Activated T-helper 9 cell treated with anti-CD3 and anti-CD28 coated beads, Interleukin-2, amount 50 U/mL, for 16 hours (primary cell): ENCODE data around the gene WFDC10B.
"Not testable (repeated sequence)": the region's sequence is repeated elsewhere in the genome, so short reads cannot be mapped to it uniquely, and the experiment has no call there.

Source experiments
- DNase-seq: peaks from one replicate; pipeline ENCODE4 v3.0.0-alpha.2; 2020; ENCODE audit warnings: low read depth

WFDC10B gene

GRCh38 chr20:45647441-45648050, 57.3 kb downstream of the WFDC10B start:
- no peak for DNase-seq

DNA sequence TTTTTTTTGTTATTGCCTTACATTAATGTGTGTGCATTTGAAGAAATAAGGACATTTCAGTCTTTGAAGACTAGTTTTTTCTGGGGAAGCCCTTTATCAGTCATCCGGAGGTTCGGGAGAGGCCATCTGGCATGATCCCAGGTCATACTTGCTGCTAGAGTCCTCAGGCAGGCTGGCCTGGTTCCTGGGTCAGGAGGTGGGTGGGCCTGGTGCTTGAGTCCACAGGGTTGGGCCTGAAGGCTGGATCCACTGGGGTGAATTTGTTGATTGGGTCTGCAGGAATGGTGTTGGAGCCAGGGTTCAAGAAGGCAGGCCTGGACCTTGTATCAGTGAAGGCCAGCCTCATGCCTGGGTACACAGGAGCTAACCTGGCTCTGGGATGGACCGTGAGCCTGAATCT, 57.9 kb downstream of the WFDC10B start:
- DNase-seq, result no peak

DNA sequence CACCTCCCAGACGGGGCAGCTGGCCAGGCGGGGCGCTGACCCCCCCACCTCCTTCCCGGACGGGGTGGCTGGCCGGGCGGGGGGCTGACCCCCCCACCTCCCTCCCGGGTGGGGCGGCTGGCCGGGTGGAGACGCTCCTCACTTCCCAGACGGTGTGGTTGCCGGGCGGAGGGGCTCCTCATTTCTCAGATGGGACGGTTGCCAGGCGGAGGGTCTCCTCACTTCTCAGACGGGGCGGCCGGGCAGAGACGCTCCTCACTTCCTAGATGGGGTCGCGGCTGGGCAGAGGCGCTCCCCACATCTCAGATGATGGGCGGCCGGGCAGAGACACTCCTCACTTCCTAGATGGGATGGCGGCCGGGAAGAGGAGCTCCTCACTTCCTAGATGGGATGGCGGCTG, 59.0 kb downstream of the WFDC10B start:
- DNase-seq, result not testable (repeated sequence)

DNA sequence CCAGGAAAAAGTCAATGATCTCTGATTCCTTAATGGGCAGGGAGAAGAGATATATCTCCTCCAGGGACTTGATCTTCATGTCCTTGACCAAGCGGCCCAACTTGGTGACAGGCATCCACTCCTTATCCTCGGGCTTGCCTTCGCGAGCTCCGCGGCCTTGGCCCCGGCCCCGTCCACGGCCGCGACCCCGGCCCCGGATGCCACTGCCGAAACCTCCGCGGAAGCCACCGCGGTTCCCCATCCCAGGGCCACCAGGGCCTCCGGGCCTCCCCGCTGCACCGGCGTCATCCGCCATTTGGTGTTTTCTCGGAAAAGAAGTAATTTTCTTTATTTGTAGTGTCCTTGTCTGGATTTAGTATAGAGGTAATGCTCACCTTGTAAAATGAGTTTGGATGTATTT, 63.7 kb downstream of the WFDC10B start:
- not testable (repeated sequence) for DNase-seq

GRCh38 chr20:45639687-45640086, 65.1 kb downstream of the WFDC10B start:
- DNase-seq, result no peak

DNA sequence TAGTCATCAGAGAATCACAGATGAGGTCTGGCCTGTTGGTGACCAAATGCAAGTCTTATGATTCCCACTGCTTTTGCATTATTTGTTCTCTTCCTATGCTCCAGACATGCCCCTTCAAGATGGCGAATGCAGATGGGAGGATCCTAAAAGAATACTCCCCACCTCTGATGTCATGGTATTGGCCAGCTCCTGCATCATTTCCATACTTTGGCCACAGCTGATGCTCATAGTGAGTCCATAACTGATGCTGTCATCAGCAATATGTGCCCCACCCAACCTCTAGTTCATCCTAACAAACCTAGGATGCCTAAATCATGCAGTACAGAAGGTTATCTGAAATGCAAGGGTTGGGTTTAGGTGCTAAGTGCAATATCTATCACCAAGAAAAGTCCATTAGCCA, 68.3 kb downstream of the WFDC10B start:
- DNase-seq, result no peak
